HCT116 (cell line): ENCODE results near the gene SORCS2. TPM values are rescaled to one million over a fixed set of nuclear protein-coding genes. Genes with fewer than 3 reads are reported as not detected.

ENCODE experiments used
- ATAC-seq: fragments of 200-7000 bp; cut with Tn5 transposase; 2 replicates; pipeline ENCODE4 v1.9.1; 2020; ENCODE audit warnings: mild to moderate bottlenecking, moderate library complexity
- BruUV-seq: library from RNA; stranded (reverse); fragments of 400-500 nt; replicated peaks from 2 replicates; lab custom pipeline; 2021; lab: Mats Ljungman, UMichigan
- CTCF ChIA-PET: fragments of 300-600 bp; sonication (Branson Sonifier 250); formaldehyde crosslinking; loops from one replicate; lab custom pipeline; 2021; ENCODE audit warnings: antibody characterized with exemption; lab: Charles Lee
- POLR2A ChIA-PET: fragments of 300-600, 350-600 bp; sonication (Branson Sonifier 250); formaldehyde crosslinking; loops from one replicate; lab custom pipeline; 2021; ENCODE audit warnings: antibody characterized with exemption; lab: Charles Lee
- RAD21 ChIA-PET, 2 experiments: fragments of 300-600 bp; sonication (Branson Sonifier 250); formaldehyde crosslinking; loops; one replicate each; lab custom pipeline; 2023; ENCODE audit warnings: low total read pairs in 2 of 2; ENCODE audit not compliant: uncharacterized antibody in 2 of 2, unreplicated experiment in 2 of 2, low non-redundant PET in 1 of 2; lab: Charles Lee
- DNase-seq: peaks from one replicate; pipeline ENCODE4 v3.0.0-alpha.2; 2010; ENCODE audit warnings: low read depth, low spot score
- H2AFZ ChIP-seq: fragments of 200-600 bp; shearing (Covaris generic), sonication (generic); 2 replicates; pipeline ENCODE4 v1.6.1; 2017; ENCODE audit warnings: low read depth, mixed run types, mixed read lengths, antibody characterized with exemption, low read length; ENCODE audit not compliant: poor library complexity, severe bottlenecking
- H3K27ac ChIP-seq: 2 replicates; pipeline ENCODE4 v1.5.1; 2012; ENCODE audit warnings: low read depth, low read length
- H3K27me3 ChIP-seq: fragments of 200-600 bp; sonication (generic); 2 replicates; pipeline ENCODE4 v1.6.1; 2016; ENCODE audit warnings: mixed run types, low read length, mixed read lengths; ENCODE audit not compliant: insufficient read depth
- H3K36me3 ChIP-seq, 2 experiments: fragments of 200-500 bp in 1 of 2; fragments of 200-600 bp in 1 of 2; sonication (Bioruptor generic) in 1 of 2; sonication (generic) in 1 of 2; 2 replicates each; pipeline versions ENCODE4 v1.5.1 to v1.6.1; 2014 to 2016; ENCODE audit warnings: low read length in 2 of 2, inconsistent platforms in 1 of 2, mixed read lengths in 1 of 2, mixed run types in 1 of 2; ENCODE audit not compliant: insufficient read depth in 2 of 2, control insufficient read depth in 1 of 2
- H3K4me1 ChIP-seq, 2 experiments: fragments of 200-600 bp in 1 of 2; sonication (generic) in 1 of 2; 2 replicates each; pipeline versions ENCODE4 v1.5.1 to v1.6.1; 2012 to 2017; ENCODE audit warnings: low read length in 2 of 2, inconsistent platforms in 1 of 2, mild to moderate bottlenecking in 1 of 2, mixed read lengths in 1 of 2, mixed run types in 1 of 2, moderate library complexity in 1 of 2; ENCODE audit not compliant: insufficient read depth in 2 of 2, control insufficient read depth in 1 of 2
- H3K4me2 ChIP-seq: fragments of 200-600 bp; sonication (generic); 2 replicates; pipeline ENCODE4 v1.6.1; 2017; ENCODE audit warnings: mixed run types, low read length, mixed read lengths
- H3K4me3 ChIP-seq, 2 experiments: fragments of 200-600 bp in 1 of 2; sonication (generic) in 1 of 2; replicated peaks in 1 of 2; 2 replicates each; pipeline ENCODE4 v1.5.1; 2011 to 2016; ENCODE audit warnings: low read length in 2 of 2, control low read depth in 1 of 2, low read depth in 1 of 2, mild to moderate bottlenecking in 1 of 2, mixed read lengths in 1 of 2, mixed run types in 1 of 2
- H3K79me2 ChIP-seq: fragments of 200-600 bp; sonication (generic); 2 replicates; pipeline ENCODE4 v1.6.1; 2017; ENCODE audit warnings: mild to moderate bottlenecking, mixed run types, low read length, moderate library complexity, mixed read lengths; ENCODE audit not compliant: insufficient read depth
- H3K9ac ChIP-seq: fragments of 200-600 bp; sonication (generic); 2 replicates; pipeline ENCODE4 v1.6.1; 2016; ENCODE audit warnings: low read length, mixed read lengths
- H3K9me2 ChIP-seq: fragments of 200-600 bp; sonication (generic), shearing (Covaris generic); 2 replicates; pipeline ENCODE4 v1.6.1; 2017; ENCODE audit warnings: mixed run types, mild to moderate bottlenecking, moderate library complexity; ENCODE audit not compliant: insufficient read depth
- H3K9me3 ChIP-seq, 2 experiments: fragments of 200-500 bp in 1 of 2; fragments of 200-600 bp in 1 of 2; sonication (Bioruptor generic) in 1 of 2; sonication (generic) in 1 of 2; 2 replicates each; pipeline ENCODE4 v1.6.1; 2014 to 2017; ENCODE audit warnings: low read length in 2 of 2, mixed read lengths in 2 of 2, inconsistent platforms in 1 of 2, low read depth in 1 of 2, mild to moderate bottlenecking in 1 of 2, mixed run types in 1 of 2, moderate library complexity in 1 of 2; ENCODE audit not compliant: control insufficient read depth in 1 of 2, insufficient read depth in 1 of 2
- H4K20me1 ChIP-seq: fragments of 200-600 bp; sonication (generic), shearing (Covaris generic); 2 replicates; pipeline ENCODE4 v1.6.1; 2017; ENCODE audit warnings: mixed run types, mild to moderate bottlenecking, moderate library complexity; ENCODE audit not compliant: insufficient read depth
- ATF3 ChIP-seq: IDR thresholded peaks from 2 replicates; pipeline ENCODE4 v1.6.1; 2012
- CBX3 ChIP-seq: IDR thresholded peaks from 2 replicates; pipeline ENCODE4 v1.6.1; 2012; ENCODE audit warnings: low read depth
- CEBPB ChIP-seq: IDR thresholded peaks from 2 replicates; pipeline ENCODE4 v1.6.1; 2012; ENCODE audit warnings: low read depth
- CTCF ChIP-seq, 3 experiments: fragments of 200-600 bp in 1 of 3; sonication (generic) in 1 of 3; IDR thresholded peaks in 2 of 3; conservative IDR thresholded peaks in 1 of 3; 2 replicates each; pipeline ENCODE4 v1.5.1; 2012 to 2017; ENCODE audit warnings: low read depth in 2 of 3, low read length in 2 of 3, antibody characterized with exemption in 1 of 3, borderline replicate concordance in 1 of 3, control low read depth in 1 of 3, mild to moderate bottlenecking in 1 of 3, mixed read lengths in 1 of 3, mixed run types in 1 of 3, moderate library complexity in 1 of 3; ENCODE audit not compliant: insufficient read depth in 1 of 3
- EGR1 ChIP-seq: IDR thresholded peaks from 2 replicates; pipeline ENCODE4 v1.6.1; 2012; ENCODE audit warnings: low read depth
- ELF1 ChIP-seq: IDR thresholded peaks from 2 replicates; pipeline ENCODE4 v1.6.1; 2012; ENCODE audit warnings: low read depth, borderline replicate concordance
- EZH2 ChIP-seq: fragments of 200-600 bp; sonication (generic); IDR thresholded peaks from 2 replicates; pipeline ENCODE4 v1.6.1; 2017; ENCODE audit warnings: antibody characterized with exemption, mixed run types
- EZH2phosphoT487 ChIP-seq: fragments of 200-600 bp; IDR thresholded peaks from 2 replicates; pipeline ENCODE4 v1.6.1; 2018; ENCODE audit warnings: antibody characterized with exemption, borderline replicate concordance
- FOSL1 ChIP-seq: IDR thresholded peaks from 2 replicates; pipeline ENCODE4 v1.6.1; 2012; ENCODE audit warnings: low read depth
- POLR2AphosphoS5 ChIP-seq: IDR thresholded peaks from 2 replicates; pipeline ENCODE4 v1.6.1; 2011; ENCODE audit warnings: mild to moderate bottlenecking, low read depth, low read length, moderate library complexity
- RAD21 ChIP-seq: IDR thresholded peaks from 2 replicates; pipeline ENCODE4 v1.6.1; 2012; ENCODE audit warnings: low read depth, mild to moderate bottlenecking
- SP1 ChIP-seq: IDR thresholded peaks from 2 replicates; pipeline ENCODE4 v1.6.1; 2012; ENCODE audit warnings: low read depth
- SRF ChIP-seq: IDR thresholded peaks from 2 replicates; pipeline ENCODE4 v1.6.1; 2012; ENCODE audit warnings: low read depth
- TCF7L2 ChIP-seq: IDR thresholded peaks from 2 replicates; pipeline ENCODE4 v1.7.0; 2011; ENCODE audit warnings: borderline replicate concordance, inconsistent platforms; ENCODE audit not compliant: insufficient read depth, insufficient read length; ENCODE audit errors: extremely low read depth
- ZFX ChIP-seq: fragments of 450-650 bp; IDR thresholded peaks from 2 replicates; pipeline ENCODE4 v1.6.1; 2017
- ZNF274 ChIP-seq: fragments of 200-500 bp; sonication (Bioruptor generic); IDR thresholded peaks from 2 replicates; pipeline ENCODE4 v1.6.1; 2014; ENCODE audit warnings: mild to moderate bottlenecking, low read depth, low read length, inconsistent platforms
- intact Hi-C: fragments of 100-400 bp; cut with micrococcal nuclease; formaldehyde crosslinking; loops from 2 replicates; pipeline ENCODE4 v1.10.0; 2022
- total RNA-seq: library from RNA; stranded (reverse); gene quantifications from one replicate; pipeline ENCODE4 v1.2.1, GENCODE V29; 2021; ENCODE audit not compliant: unreplicated experiment

The SORCS2 gene
- total RNA-seq, 1 experiment from 2014 or later, result 0.37 TPM

DNA sequence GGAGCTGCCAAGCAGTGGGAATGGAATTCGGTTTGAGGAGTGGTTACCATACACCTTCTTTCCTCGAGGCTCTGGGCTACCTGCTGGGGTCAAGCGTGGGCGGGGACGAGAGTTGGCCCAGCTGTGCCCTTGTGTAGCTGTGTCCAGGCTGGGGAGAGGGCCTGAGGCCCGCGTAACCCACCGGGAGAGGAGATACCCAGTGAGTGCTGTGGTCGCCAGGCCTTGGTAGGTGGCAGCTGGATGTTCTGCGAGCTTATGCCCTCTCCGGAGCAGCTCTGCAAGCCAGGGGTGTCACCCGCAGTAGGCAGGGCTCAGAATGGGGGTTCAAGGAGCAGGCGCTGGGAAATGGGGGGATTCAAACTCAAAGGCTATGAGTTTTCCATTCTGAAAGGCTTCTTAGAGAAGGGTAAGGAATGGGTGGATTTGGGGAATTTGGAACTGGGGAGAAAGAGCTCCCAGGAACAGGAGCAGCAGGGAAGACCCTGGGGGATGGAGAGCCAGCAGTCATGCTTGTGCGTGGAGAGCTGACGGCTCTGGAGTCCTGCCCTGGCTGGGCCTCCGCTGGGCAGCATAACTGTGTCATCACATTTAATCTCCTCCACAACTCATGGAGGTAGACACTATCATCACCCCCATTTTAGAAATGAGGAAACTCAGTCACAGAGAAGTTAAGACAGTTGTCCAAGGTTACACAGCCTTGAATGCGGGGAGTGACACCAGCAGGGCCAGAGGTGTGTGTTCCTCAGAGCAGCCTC is 117.5 kb downstream of the SORCS2 start:
- H3K36me3 ChIP-seq, result no peaks in the 10 kb centered on the region
- no peaks in the 10 kb centered on the region for H3K79me2 ChIP-seq
- H4K20me1 ChIP-seq, result no peaks in the 10 kb centered on the region
- BruUV-seq, result no TSS peak
- POLR2A ChIA-PET, result no interaction called here
- RAD21 ChIA-PET, result no interaction called here
- ATAC-seq, result no peak
- intact Hi-C loops, result no loop called here
- H3K4me1 ChIP-seq, result no peaks in the 10 kb centered on the region
- H3K4me2 ChIP-seq, result no peak overlapping the region
- no peak for DNase-seq
- no peak for TF ChIP-seq SRF
- TF ChIP-seq ZFX, result no peak
- TF ChIP-seq EZH2, result no peak
- no peak for TF ChIP-seq SP1
- no peak for TF ChIP-seq POLR2AphosphoS5
- no peak for TF ChIP-seq ZNF274
- TF ChIP-seq RAD21, result no peak
- no peak for TF ChIP-seq CBX3
- no peak for TF ChIP-seq ATF3
- TF ChIP-seq FOSL1, result no peak
- no peak for TF ChIP-seq CTCF (IDR thresholded peaks at IDR 0.05 in 2 of 3, conservative IDR thresholded peaks at IDR 0.05 in 1 of 3; ENCODE audit: borderline replicate concordance in 1 of 3, insufficient read depth in 1 of 3, low read depth in 2 of 3, low read length in 2 of 3)
- no peak for TF ChIP-seq EZH2phosphoT487
- no peak for TF ChIP-seq ELF1
- no peak for TF ChIP-seq CEBPB
- TF ChIP-seq TCF7L2, result no peak
- no peak for TF ChIP-seq EGR1
- H3K9me3 ChIP-seq, result no peaks in the 10 kb centered on the region
- H3K9ac ChIP-seq, result no peak overlapping the region
- CTCF ChIA-PET, result interaction anchor here (1.1 to 1.2 kb wide), 2 partner anchors 26 kb away, joined by 3 read pairs; no protein-coding TSS in a partner anchor
- peaks cover 8% of the 10 kb centered on the region; the same call in 1 of the 2 replicates for H3K27me3 ChIP-seq
- no peak overlapping the region for H3K27ac ChIP-seq
- no peaks in the 10 kb centered on the region for H3K9me2 ChIP-seq
- no peak overlapping the region for H3K4me3 ChIP-seq
- H2AFZ ChIP-seq, result no peak overlapping the region
